Tibial nerve (tissue), 3 donors: ENCODE measurements around the gene PCDHB8.
"Not testable (repeated sequence)": the region's sequence is repeated elsewhere in the genome, so short reads cannot be mapped to it uniquely, and the experiment has no call there.

ENCODE experiments used
- POLR2A ChIP-seq, 2 donors: fragments of 450-650 bp; IDR thresholded peaks; one replicate each; pipeline ENCODE4 v1.6.1; 2017; ENCODE audit warnings: antibody characterized with exemption in 2 of 2, mild to moderate bottlenecking in 2 of 2, moderate library complexity in 2 of 2
- TF ChIP-seq, protein P1 (sequence below), 5 experiments: fragments of 200-600 bp in 3 of 5; fragments of 450-650 bp in 2 of 5; sonication (generic) in 3 of 5; IDR thresholded peaks; one replicate each; pipeline ENCODE4 v1.5.1; 2016 to 2019; ENCODE audit warnings: antibody characterized with exemption in 5 of 5, mild to moderate bottlenecking in 3 of 5, moderate library complexity in 2 of 5

DNA sequence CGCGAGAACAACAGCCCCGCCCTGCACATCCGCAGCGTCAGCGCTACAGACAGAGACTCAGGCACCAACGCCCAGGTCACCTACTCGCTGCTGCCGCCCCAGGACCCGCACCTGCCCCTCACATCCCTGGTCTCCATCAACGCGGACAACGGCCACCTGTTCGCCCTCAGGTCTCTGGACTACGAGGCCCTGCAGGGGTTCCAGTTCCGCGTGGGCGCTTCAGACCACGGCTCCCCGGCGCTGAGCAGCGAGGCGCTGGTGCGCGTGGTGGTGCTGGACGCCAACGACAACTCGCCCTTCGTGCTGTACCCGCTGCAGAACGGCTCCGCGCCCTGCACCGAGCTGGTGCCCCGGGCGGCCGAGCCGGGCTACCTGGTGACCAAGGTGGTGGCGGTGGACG is 37.9 kb downstream of the PCDHB8 start:
- TF ChIP-seq, protein P1, sequence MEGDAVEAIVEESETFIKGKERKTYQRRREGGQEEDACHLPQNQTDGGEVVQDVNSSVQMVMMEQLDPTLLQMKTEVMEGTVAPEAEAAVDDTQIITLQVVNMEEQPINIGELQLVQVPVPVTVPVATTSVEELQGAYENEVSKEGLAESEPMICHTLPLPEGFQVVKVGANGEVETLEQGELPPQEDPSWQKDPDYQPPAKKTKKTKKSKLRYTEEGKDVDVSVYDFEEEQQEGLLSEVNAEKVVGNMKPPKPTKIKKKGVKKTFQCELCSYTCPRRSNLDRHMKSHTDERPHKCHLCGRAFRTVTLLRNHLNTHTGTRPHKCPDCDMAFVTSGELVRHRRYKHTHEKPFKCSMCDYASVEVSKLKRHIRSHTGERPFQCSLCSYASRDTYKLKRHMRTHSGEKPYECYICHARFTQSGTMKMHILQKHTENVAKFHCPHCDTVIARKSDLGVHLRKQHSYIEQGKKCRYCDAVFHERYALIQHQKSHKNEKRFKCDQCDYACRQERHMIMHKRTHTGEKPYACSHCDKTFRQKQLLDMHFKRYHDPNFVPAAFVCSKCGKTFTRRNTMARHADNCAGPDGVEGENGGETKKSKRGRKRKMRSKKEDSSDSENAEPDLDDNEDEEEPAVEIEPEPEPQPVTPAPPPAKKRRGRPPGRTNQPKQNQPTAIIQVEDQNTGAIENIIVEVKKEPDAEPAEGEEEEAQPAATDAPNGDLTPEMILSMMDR (IDR thresholded peaks at IDR 0.05): not testable (repeated sequence)
- TF ChIP-seq POLR2A (IDR thresholded peaks at IDR 0.05): not testable (repeated sequence)
